NK-92 (cell line): ENCODE measurements around the gene RSBN1L.
"Not testable (repeated sequence)": the region's sequence is repeated elsewhere in the genome, so short reads cannot be mapped to it uniquely, and the experiment has no call there.

Experiments
- DNase-seq: peaks from one replicate; lab custom pipeline; 2025; ENCODE audit not compliant: unreplicated experiment; lab: John Stamatoyannopoulos, UW

The RSBN1L gene

GRCh38 chr7:77687100-77687746, 9.0 kb upstream of the RSBN1L start:
- no peak for DNase-seq

- DNase-seq, result no peak
These were observed 8.5 kb upstream of the RSBN1L start for GRCh38 chr7:77687747-77688144.

- DNase-seq, result no peak
These were observed 6.0 kb upstream of the RSBN1L start for GRCh38 chr7:77690289-77690688.

- no peak for DNase-seq
These were observed 4.3 kb upstream of the RSBN1L start for GRCh38 chr7:77691892-77692491.

GRCh38 chr7:77693830-77694583, 2.3 kb upstream of the RSBN1L start:
- DNase-seq, result no peak

- no peak for DNase-seq
These were observed 630 bp downstream of the RSBN1L start for GRCh38 chr7:77696643-77697534.

- DNase-seq, result no peak
These were observed 1.2 kb downstream of the RSBN1L start for GRCh38 chr7:77697535-77697831.

- DNase-seq, result no peak
These were observed 1.9 kb downstream of the RSBN1L start for GRCh38 chr7:77698042-77698625.

GRCh38 chr7:77699056-77699455, 2.8 kb downstream of the RSBN1L start:
- DNase-seq, result no peak

- no peak for DNase-seq
These were observed 6.3 kb downstream of the RSBN1L start for GRCh38 chr7:77702513-77702912.

- DNase-seq, result no peak
These were observed 6.8 kb downstream of the RSBN1L start for GRCh38 chr7:77702968-77703472.

- not testable (repeated sequence) for DNase-seq
These were observed 7.4 kb downstream of the RSBN1L start for GRCh38 chr7:77703669-77704068.

- no peak for DNase-seq
These were observed 11.3 kb downstream of the RSBN1L start for GRCh38 chr7:77707504-77707992.

GRCh38 chr7:77710067-77710466, 13.8 kb downstream of the RSBN1L start:
- DNase-seq, result no peak

GRCh38 chr7:77710861-77711260, 14.6 kb downstream of the RSBN1L start:
- no peak for DNase-seq

GRCh38 chr7:77714195-77714594, 17.9 kb downstream of the RSBN1L start:
- no peak for DNase-seq

GRCh38 chr7:77714931-77715330, 18.7 kb downstream of the RSBN1L start:
- not testable (repeated sequence) for DNase-seq

GRCh38 chr7:77716804-77717203, 20.5 kb downstream of the RSBN1L start:
- DNase-seq, result no peak

- not testable (repeated sequence) for DNase-seq
These were observed 21.3 kb downstream of the RSBN1L start for GRCh38 chr7:77717566-77717965.

- no peak for DNase-seq
These were observed 31.3 kb downstream of the RSBN1L start for GRCh38 chr7:77727527-77727926.
